HepG2 (cell line): ENCODE data around the gene MYO19. TPM values are rescaled to one million over a fixed set of nuclear protein-coding genes. Genes with fewer than 3 reads are reported as not detected.

Source experiments
- ATAC-seq: fragments of 200-7000 bp; cut with Tn5 transposase; 3 replicates; pipeline ENCODE4 v1.9.1; 2020; ENCODE audit warnings: mild to moderate bottlenecking, moderate library complexity
- BruUV-seq: library from RNA; stranded (reverse); fragments of 400-500 nt; replicated peaks from 2 replicates; lab custom pipeline; 2021; lab: Mats Ljungman, UMichigan
- CTCF ChIA-PET: fragments of 300-600 bp; formaldehyde crosslinking; extraction: SDS; loops from one replicate; lab custom pipeline; 2021; ENCODE audit warnings: low total read pairs, inconsistent platforms, low intra/inter-chr PET ratio; lab: Yijun Ruan, JAX
- POLR2A ChIA-PET: fragments of 350-600 bp; sonication (Branson Sonifier 250); formaldehyde crosslinking; loops from one replicate; lab custom pipeline; 2020; ENCODE audit warnings: antibody characterized with exemption, inconsistent platforms; lab: Yijun Ruan, JAX
- DNase-seq: peaks from one replicate; pipeline ENCODE4 v3.0.0-alpha.2; 2015; ENCODE audit warnings: low spot score
- FAIRE-seq: peaks from 3 replicates; lab custom pipeline; 2011; peaks lifted over from hg19 to GRCh38; lab: Jason Lieb, UNC
- H2AFZ ChIP-seq: one replicate; pipeline ENCODE4 v1.6.1; 2011; ENCODE audit warnings: low read length, inconsistent platforms
- H3K27ac ChIP-seq: fragments of 300-600 bp; 3 replicates; pipeline ENCODE4 v1.8.0; 2011; ENCODE audit warnings: mixed run types, mild to moderate bottlenecking, mixed read lengths, low read length, inconsistent platforms; ENCODE audit not compliant: insufficient read depth; ENCODE audit errors: extremely low read length
- H3K27me3 ChIP-seq, 2 experiments: fragments of 200-600 bp in 1 of 2; 2 replicates in 1 of 2; 3 replicates in 1 of 2; pipeline versions ENCODE4 v1.6.0 to v1.8.0; 2011; ENCODE audit warnings: low read length in 2 of 2, mild to moderate bottlenecking in 2 of 2, moderate library complexity in 2 of 2, inconsistent platforms in 1 of 2; ENCODE audit not compliant: insufficient read depth in 2 of 2, control insufficient read depth in 1 of 2
- H3K36me3 ChIP-seq, 2 experiments: fragments of 200-600 bp in 1 of 2; replicated peaks in 1 of 2; 2 replicates in 1 of 2; 3 replicates in 1 of 2; pipeline versions ENCODE4 v1.5.1 to v1.8.0; 2011; ENCODE audit warnings: low read length in 2 of 2, inconsistent platforms in 1 of 2; ENCODE audit not compliant: insufficient read depth in 2 of 2, control insufficient read depth in 1 of 2
- H3K4me1 ChIP-seq: 2 replicates; pipeline ENCODE4 v1.5.1; 2012; ENCODE audit warnings: low read length, inconsistent platforms; ENCODE audit not compliant: insufficient read depth
- H3K4me2 ChIP-seq: 2 replicates; pipeline ENCODE4 v1.6.0; 2011; ENCODE audit warnings: low read depth, low read length, inconsistent platforms
- H3K4me3 ChIP-seq, 3 experiments: fragments of 200-600 bp in 1 of 3; sonication (generic), shearing (Covaris generic) in 1 of 3; replicated peaks in 1 of 3; 2 replicates each; pipeline ENCODE4 v1.5.1; 2011 to 2016; ENCODE audit warnings: low read length in 3 of 3, inconsistent platforms in 2 of 3, low read depth in 2 of 3, mild to moderate bottlenecking in 2 of 3, control low read depth in 1 of 3, mixed read lengths in 1 of 3; ENCODE audit not compliant: insufficient read depth in 1 of 3
- H3K79me2 ChIP-seq: one replicate; pipeline ENCODE4 v1.6.1; 2011; ENCODE audit warnings: low read length, inconsistent platforms; ENCODE audit not compliant: insufficient read depth
- H3K9ac ChIP-seq: 2 replicates; pipeline ENCODE4 v1.6.0; 2011; ENCODE audit warnings: mild to moderate bottlenecking, low read depth, low read length, inconsistent platforms; ENCODE audit not compliant: insufficient read depth
- H3K9me3 ChIP-seq: 2 replicates; pipeline ENCODE4 v1.5.1; 2012; ENCODE audit warnings: mild to moderate bottlenecking, low read length
- H4K20me1 ChIP-seq: 2 replicates; pipeline ENCODE4 v1.6.0; 2011; ENCODE audit warnings: inconsistent platforms, mild to moderate bottlenecking, low read length, moderate library complexity; ENCODE audit not compliant: insufficient read depth
- GATA4 ChIP-seq: sonication (generic); IDR thresholded peaks from 2 replicates; pipeline ENCODE4 v1.6.1; 2016; ENCODE audit warnings: antibody characterized with exemption, low read depth, borderline replicate concordance
- GZF1 ChIP-seq: sonication (generic); formaldehyde crosslinking; IDR thresholded peaks from 2 replicates; pipeline ENCODE4 v1.5.1; 2020; ENCODE audit warnings: mild to moderate bottlenecking, missing genetic modification reagents
- JUNB ChIP-seq: sonication (generic); formaldehyde crosslinking; IDR thresholded peaks from 2 replicates; pipeline ENCODE4 v1.8.0; 2022; ENCODE audit warnings: missing genetic modification reagents, mild to moderate bottlenecking, borderline replicate concordance
- KLF11 ChIP-seq: IDR thresholded peaks from 2 replicates; pipeline ENCODE4 v1.6.1; 2016; ENCODE audit warnings: missing compliant biosample characterization
- NPAS2 ChIP-seq: sonication (generic); formaldehyde crosslinking; IDR thresholded peaks from 2 replicates; pipeline ENCODE4 v1.8.0; 2022; ENCODE audit warnings: mild to moderate bottlenecking, missing genetic modification reagents, borderline replicate concordance
- PHF21A ChIP-seq: sonication (generic); formaldehyde crosslinking; IDR thresholded peaks from 2 replicates; pipeline ENCODE4 v1.5.0; 2020; ENCODE audit warnings: mild to moderate bottlenecking, missing genetic modification reagents
- SAP130 ChIP-seq: IDR thresholded peaks from 2 replicates; pipeline ENCODE4 v1.6.1; 2016; ENCODE audit warnings: low read depth
- ZC3H4 ChIP-seq: sonication (generic); formaldehyde crosslinking; IDR thresholded peaks from 2 replicates; pipeline ENCODE4 v1.4.0; 2020; ENCODE audit warnings: missing genetic modification reagents, borderline replicate concordance
- ZNF709 ChIP-seq: sonication (generic); formaldehyde crosslinking; IDR thresholded peaks from 2 replicates; pipeline ENCODE4 v1.5.0; 2020; ENCODE audit warnings: mild to moderate bottlenecking, missing genetic modification reagents
- ZSCAN20 ChIP-seq: sonication (generic); formaldehyde crosslinking; IDR thresholded peaks from 2 replicates; pipeline ENCODE4 v1.4.0; 2020; ENCODE audit warnings: missing genetic modification reagents, mild to moderate bottlenecking, borderline replicate concordance
- WGBS: methylation state at CpG from one replicate; pipeline ENCODE4 v1.1.6; 2017; ENCODE audit warnings: low lambda C conversion rate; 5-methylcytosine and 5-hydroxymethylcytosine counted together
- in situ Hi-C: cut with HindIII; loops from 2 replicates; pipeline ENCODE4 v1.10.0; 2017; ENCODE audit warnings: low pct_unique_long_range_greater_than_20kb; ENCODE audit not compliant: extremely low pct_ligation_motif_present
- intact Hi-C: fragments of 100-400 bp; cut with micrococcal nuclease; formaldehyde crosslinking; loops from one replicate; pipeline ENCODE4 v1.10.0; 2022; ENCODE audit not compliant: unreplicated experiment
- polyA plus RNA-seq, 8 experiments: library from polyadenylated mRNA; depleted of rRNA in 3 of 8; stranded (reverse) in 7 of 8; unstranded in 1 of 8; fragments of >200 nt; fragmentation: Illumina TruSeq in 4 of 8; extraction: Trizol in 4 of 8; gene quantifications; 2 replicates each; pipeline versions ENCODE4 v1.2.1 to v1.2.3, GENCODE V29; 2011 to 2016; ENCODE audit warnings: low read depth in 4 of 8, missing spikeins in 1 of 8, mixed read lengths in 1 of 8; ENCODE audit not compliant: insufficient read depth in 1 of 8
- total RNA-seq, 5 experiments: library from RNA; depleted of rRNA; stranded (reverse); fragments of >200 nt; fragmentation: Illumina TruSeq; extraction: Trizol; gene quantifications; 2 replicates each; pipeline ENCODE4 v1.2.3, GENCODE V29; 2016; ENCODE audit warnings: low read depth in 1 of 5
- TF ChIP-seq, protein P1 (sequence below): sonication (generic); formaldehyde crosslinking; IDR thresholded peaks from 2 replicates; pipeline ENCODE4 v1.4.0; 2020; ENCODE audit warnings: missing genetic modification reagents, borderline replicate concordance
- TF ChIP-seq, protein P2 (sequence below), 2 experiments: sonication (generic) in 1 of 2; formaldehyde crosslinking in 1 of 2; IDR thresholded peaks; 2 replicates each; pipeline versions ENCODE4 v1.4.0 to v1.6.1; 2016 to 2020; ENCODE audit warnings: borderline replicate concordance in 1 of 2, low read depth in 1 of 2, mild to moderate bottlenecking in 1 of 2, missing genetic modification reagents in 1 of 2
- TF ChIP-seq, protein P3 (sequence below): sonication (generic); formaldehyde crosslinking; IDR thresholded peaks from 2 replicates; pipeline ENCODE4 v1.8.0; 2022; ENCODE audit warnings: missing genetic modification reagents, mild to moderate bottlenecking, inconsistent platforms, borderline replicate concordance

The MYO19 gene
- total and polyA plus RNA-seq, 2 of the 13 experiments (the other 11 are each of a cell fraction or from before 2014, with no cell fraction given): 75.7 to 82.3 TPM

DNA sequence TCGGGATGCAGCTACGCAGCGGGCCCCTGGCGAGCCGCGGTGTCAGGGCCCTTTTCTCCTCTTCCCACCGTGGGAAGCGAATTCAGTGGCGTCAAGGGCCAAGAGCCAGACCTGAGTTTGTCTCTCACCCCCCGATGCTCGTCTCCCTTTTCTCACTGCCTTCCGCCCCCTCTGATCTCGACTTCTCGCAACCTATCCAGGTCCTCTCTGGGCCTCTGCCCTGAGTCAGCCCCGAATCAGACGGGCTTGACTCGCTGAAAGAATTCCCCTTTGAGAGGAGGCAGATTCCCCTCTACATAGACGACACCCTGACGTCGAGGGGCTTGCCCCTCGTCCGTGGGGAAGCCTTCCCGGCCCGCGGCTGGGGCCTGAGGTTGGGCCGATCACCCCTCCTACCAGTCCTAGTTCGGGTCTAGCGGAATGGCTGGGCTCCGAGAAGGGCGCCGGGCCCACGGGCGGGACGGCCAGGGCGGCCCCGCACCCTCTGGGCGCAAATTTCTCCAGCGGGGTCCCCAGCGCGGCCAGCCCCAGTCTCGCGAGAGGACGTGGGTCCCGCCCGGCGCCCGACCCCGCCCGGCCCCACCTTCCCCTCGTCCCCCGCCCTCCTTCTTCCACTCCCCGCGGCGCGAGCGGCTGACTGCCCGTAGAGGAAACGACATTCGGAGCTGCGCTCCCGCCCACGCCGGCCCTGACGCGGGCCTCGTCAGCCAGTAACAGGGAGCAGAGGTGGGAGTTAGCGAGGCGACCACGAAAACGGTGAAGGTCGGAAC lies 9.8 kb upstream of the MYO19 start, which contains the start of gene GGNBP2:
Gene GGNBP2, plus strand, starts transcription at position 613 of the 770 bp plus-strand sequence. CDS start 806 bp downstream, outside the sequence.
- H3K27ac ChIP-seq: peak within 1 kb of the TSS; percentile 100
- H3K79me2 ChIP-seq: peaks cover 48% of the 10 kb centered on the region
- H3K36me3 ChIP-seq: no peaks in the 10 kb centered on the region; a peak in 1 of 5 replicates
- H3K9me3 ChIP-seq: no peaks in the 10 kb centered on the region
- H3K4me1 ChIP-seq: peaks cover 33% of the 10 kb centered on the region
- ATAC-seq: peak; percentile 81
- intact Hi-C loops (loop anchor here (5.0 kb wide), 2 partner anchors 48 to 57 kb away; partner anchors contain the start of genes DHRS11 and ZNHIT3), in situ Hi-C loops (no loop called here)
- H3K27me3 ChIP-seq: peaks cover 0 to 5% of the 10 kb centered on the region in 2 experiments; a peak in 1 of 5 replicates
- H2AFZ ChIP-seq: peak within 1 kb of the TSS; percentile 87
- peak within 1 kb of the TSS; percentile 100 for H3K9ac ChIP-seq
- DNase-seq: peak; percentile 83
- 0% methylated on average over 24 of the region's 71 CpGs for WGBS
- POLR2A ChIA-PET: interaction anchor here (0.6 to 4.2 kb wide), 10 partner anchors 10 to 1074 kb away, joined by 3 to 107 read pairs (median 4); partner anchors contain the start of genes DHRS11, MRM1, MYO19 and PIGW
- peak within 1 kb of the TSS; percentile 88 to 100 (median 97) for H3K4me3 ChIP-seq
- peak within 1 kb of the TSS; percentile 95 for H3K4me2 ChIP-seq
- peaks cover 31% of the 10 kb centered on the region for H4K20me1 ChIP-seq
- no peak for FAIRE-seq
- CTCF ChIA-PET: no interaction called here
- BruUV-seq: TSS peak; percentile 89
- peak; percentile 38; the same call in 1 of the 2 replicates for TF ChIP-seq ZC3H4
- TF ChIP-seq, protein P1, sequence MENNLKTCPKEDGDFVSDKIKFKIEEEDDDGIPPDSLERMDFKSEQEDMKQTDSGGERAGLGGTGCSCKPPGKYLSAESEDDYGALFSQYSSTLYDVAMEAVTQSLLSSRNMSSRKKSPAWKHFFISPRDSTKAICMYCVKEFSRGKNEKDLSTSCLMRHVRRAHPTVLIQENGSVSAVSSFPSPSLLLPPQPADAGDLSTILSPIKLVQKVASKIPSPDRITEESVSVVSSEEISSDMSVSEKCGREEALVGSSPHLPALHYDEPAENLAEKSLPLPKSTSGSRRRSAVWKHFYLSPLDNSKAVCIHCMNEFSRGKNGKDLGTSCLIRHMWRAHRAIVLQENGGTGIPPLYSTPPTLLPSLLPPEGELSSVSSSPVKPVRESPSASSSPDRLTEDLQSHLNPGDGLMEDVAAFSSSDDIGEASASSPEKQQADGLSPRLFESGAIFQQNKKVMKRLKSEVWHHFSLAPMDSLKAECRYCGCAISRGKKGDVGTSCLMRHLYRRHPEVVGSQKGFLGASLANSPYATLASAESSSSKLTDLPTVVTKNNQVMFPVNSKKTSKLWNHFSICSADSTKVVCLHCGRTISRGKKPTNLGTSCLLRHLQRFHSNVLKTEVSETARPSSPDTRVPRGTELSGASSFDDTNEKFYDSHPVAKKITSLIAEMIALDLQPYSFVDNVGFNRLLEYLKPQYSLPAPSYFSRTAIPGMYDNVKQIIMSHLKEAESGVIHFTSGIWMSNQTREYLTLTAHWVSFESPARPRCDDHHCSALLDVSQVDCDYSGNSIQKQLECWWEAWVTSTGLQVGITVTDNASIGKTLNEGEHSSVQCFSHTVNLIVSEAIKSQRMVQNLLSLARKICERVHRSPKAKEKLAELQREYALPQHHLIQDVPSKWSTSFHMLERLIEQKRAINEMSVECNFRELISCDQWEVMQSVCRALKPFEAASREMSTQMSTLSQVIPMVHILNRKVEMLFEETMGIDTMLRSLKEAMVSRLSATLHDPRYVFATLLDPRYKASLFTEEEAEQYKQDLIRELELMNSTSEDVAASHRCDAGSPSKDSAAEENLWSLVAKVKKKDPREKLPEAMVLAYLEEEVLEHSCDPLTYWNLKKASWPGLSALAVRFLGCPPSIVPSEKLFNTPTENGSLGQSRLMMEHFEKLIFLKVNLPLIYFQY: no peak
- peak; percentile 52 for TF ChIP-seq KLF11 (CRISPR knock-in tag)
- TF ChIP-seq, protein P2, sequence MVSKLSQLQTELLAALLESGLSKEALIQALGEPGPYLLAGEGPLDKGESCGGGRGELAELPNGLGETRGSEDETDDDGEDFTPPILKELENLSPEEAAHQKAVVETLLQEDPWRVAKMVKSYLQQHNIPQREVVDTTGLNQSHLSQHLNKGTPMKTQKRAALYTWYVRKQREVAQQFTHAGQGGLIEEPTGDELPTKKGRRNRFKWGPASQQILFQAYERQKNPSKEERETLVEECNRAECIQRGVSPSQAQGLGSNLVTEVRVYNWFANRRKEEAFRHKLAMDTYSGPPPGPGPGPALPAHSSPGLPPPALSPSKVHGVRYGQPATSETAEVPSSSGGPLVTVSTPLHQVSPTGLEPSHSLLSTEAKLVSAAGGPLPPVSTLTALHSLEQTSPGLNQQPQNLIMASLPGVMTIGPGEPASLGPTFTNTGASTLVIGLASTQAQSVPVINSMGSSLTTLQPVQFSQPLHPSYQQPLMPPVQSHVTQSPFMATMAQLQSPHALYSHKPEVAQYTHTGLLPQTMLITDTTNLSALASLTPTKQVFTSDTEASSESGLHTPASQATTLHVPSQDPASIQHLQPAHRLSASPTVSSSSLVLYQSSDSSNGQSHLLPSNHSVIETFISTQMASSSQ (IDR thresholded peaks at IDR 0.05; ENCODE audit: low read depth): no peak
- TF ChIP-seq, protein P2 (CRISPR knock-in tag; IDR thresholded peaks at IDR 0.05; ENCODE audit: borderline replicate concordance): peak; percentile 37; the same call in 1 of the 2 replicates
- TF ChIP-seq, protein P3, sequence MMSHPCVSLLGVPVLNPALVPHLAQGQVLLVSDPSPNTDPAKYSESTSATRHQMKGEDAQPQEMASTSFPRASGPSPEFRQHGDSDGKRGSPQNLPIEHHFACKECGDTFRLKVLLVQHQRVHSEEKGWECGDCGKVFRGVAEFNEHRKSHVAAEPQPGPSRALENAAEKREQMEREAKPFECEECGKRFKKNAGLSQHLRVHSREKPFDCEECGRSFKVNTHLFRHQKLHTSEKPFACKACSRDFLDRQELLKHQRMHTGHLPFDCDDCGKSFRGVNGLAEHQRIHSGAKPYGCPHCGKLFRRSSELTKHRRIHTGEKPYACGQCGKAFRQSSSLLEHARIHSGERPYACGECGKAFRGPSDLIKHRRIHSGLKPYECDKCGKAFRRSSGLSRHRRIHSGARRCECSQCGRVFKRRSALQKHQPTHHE: no peak
- TF ChIP-seq ZNF709: 0 out of 2 replicates have a peak, but pooled peaks have one; percentile 32
- TF ChIP-seq GZF1 (CRISPR knock-in tag): no peak
- no peak for TF ChIP-seq ZSCAN20 (CRISPR knock-in tag)
- peak; percentile 78 for TF ChIP-seq SAP130 (CRISPR knock-in tag)
- peak; percentile 15; the same call in 1 of the 2 replicates for TF ChIP-seq GATA4
- no peak for TF ChIP-seq NPAS2 (CRISPR knock-in tag)
- TF ChIP-seq PHF21A (CRISPR knock-in tag): peak; percentile 61
- TF ChIP-seq JUNB (CRISPR knock-in tag): no peak
